ENCODE data around the gene COBL.

COBL gene

DNA sequence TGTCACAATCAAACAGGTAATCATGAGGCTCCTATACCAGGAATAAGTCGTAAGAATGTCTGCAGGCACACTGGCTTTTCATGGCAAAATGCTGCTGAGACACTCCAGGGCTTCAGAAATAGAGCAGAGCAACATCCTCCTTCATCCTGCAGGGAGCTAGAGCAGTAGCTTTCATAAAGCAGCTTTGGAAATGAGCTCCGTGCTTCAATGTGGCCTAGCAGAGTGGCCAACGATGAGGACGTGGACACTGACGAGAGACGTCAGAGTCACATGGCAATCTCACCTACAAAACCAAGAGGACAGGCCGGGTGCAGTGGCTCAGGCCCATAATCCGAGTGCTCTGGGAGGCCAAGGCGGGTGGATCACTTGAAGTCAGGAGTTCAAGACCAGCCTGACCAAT, 9.8 kb downstream of the COBL start:
- DNase-seq = no peak

GRCh38 chr7:51304729-51305128, 11.9 kb downstream of the COBL start:
- no peak for DNase-seq

- no peak for DNase-seq
Measured at GRCh38 chr7:51303142-51303525, 13.5 kb downstream of the COBL start.

GRCh38 chr7:51301806-51302205, 14.8 kb downstream of the COBL start:
- no peak for DNase-seq

DNA sequence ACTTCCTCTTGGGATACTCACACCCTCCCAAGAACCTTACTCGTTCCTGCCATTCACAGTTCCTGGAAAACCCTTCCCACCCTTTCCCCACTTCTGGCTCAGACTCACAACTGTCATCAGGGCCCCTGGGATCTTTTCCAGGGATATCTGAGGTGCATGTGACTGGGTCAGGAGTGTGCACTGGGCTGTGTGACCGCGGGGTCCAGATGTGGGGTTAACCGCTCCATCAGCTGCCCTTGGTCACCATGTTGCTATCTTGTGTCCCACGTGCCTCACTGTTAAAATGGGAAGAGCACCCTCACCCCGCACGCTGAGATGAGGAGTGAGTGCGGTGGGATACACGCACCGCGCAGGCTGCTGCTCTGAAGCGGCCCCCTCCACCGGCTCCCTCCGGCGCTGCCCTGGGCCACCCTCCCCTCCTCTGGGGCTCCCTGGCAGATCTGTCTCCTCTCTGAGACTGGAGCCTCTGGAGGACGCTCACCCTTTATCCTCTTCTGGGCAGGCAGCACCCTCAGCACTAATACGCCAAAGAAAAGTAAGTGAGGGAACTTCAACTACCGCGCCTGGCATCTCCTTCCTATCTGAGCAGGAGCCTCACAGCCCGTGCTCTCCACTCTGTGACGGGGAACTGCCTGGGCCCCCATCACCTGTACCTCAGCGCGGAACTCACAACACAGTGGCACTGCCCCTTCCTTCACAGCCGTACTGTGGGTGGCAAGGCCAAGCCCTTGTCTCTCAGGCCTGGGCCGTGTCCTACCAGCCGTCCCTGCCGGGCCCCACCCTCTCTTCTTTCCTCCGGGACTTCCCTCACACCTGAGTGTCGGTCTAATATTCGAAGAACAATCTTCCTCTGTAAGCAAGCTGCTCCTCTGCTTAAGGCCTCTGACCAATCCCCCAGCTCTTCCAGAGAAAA, 15.6 kb downstream of the COBL start:
- DNase-seq = no peak

DNA sequence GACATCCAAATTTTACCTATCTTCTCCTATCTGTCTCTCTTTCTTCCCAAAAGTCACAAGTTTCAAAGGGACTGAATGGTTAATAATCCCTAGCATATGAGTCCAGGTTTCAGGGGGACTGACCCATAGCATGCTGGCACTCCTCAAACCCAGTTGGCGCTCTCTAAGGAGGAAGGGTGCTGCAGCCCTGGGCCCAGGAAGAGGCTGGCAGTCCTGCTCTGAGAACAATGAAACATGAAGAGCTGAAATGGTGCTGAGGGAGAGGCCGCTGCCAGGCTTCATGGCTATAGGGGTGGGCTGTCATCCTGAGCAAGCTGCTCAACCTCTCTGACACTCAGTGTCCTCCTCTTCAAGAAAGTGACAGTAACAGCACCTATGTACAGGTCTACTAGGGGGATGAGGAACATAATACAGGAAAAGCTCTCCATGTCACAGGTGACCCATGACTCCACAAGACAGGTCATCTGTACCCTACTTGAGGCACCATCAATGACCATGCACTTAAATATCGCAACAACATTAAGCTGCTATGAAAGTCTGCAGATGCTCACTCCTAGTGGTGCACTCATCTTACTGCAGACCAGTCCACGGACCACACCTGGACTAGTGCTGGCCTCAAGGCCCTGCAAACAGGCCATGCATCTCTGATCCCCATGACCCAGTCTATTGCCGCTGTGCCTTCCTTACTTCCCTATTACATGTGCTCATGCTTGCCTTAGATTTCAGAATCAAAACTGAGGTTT, 17.0 kb downstream of the COBL start:
- DNase-seq = no peak

- no peak for DNase-seq
Measured at GRCh38 chr7:51298912-51299311, 17.7 kb downstream of the COBL start.

GRCh38 chr7:51297986-51298385, 18.6 kb downstream of the COBL start:
- DNase-seq = no peak

DNA sequence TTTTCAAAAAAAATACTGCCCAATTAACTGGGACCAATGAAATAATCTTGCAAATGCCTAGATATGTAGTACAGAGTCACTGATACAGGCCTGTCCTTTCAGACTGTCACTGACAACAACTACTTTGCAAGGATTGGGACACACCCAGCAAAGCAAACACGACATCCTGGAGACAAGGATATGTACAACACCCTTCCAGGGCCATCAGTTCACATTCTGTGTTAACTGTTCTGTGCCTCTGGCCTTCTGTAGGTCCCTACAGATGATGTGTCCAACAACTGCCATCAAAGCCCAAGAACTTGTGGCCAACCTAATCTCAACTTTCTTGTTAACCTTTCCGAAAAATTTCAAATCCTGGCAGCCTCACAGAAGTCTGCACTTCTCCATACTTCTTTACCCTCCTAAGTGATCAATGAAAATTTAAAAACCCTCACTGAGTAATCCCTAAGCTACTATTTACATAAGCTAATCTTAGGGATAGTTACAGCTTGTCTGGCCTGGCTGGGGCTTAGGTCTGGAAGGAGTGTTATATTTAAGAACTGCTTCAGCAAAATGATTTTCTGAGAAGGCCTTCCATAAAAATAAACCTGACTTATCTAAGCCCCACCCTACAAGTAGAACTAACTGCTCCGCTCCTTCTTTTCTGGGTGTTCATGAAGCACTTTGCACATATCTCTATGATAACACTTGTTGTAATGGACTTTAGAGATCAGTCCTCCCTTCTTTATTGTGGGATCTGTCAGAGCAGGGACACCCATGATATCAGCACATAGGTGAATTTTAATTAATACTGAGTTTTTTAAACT, 21.0 kb downstream of the COBL start:
- DNase-seq = no peak

DNA sequence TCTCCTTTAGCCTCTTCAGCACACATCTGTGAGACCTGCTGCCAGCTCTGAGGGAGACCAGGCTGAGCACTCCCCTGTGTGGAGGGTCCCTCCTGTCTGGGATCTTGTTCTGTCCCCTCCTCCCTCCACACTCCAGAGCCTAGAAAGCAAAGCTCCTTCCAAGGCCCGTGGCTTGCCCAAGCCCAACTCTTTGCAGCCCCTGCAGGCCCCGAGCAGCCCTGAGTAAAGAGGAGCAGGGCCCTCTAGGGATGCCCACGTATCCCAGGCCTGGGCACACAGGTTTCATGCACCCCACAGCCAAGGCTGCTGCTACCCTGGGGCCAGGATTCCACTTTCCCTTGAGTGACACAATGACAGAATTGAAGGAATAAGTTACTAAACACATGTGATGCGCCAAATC, 24.0 kb downstream of the COBL start:
- no peak for DNase-seq

GRCh38 chr7:51290702-51291540, 25.7 kb downstream of the COBL start:
- no peak for DNase-seq

- DNase-seq = no peak
Measured at GRCh38 chr7:51290304-51290637, 26.3 kb downstream of the COBL start.

DNA sequence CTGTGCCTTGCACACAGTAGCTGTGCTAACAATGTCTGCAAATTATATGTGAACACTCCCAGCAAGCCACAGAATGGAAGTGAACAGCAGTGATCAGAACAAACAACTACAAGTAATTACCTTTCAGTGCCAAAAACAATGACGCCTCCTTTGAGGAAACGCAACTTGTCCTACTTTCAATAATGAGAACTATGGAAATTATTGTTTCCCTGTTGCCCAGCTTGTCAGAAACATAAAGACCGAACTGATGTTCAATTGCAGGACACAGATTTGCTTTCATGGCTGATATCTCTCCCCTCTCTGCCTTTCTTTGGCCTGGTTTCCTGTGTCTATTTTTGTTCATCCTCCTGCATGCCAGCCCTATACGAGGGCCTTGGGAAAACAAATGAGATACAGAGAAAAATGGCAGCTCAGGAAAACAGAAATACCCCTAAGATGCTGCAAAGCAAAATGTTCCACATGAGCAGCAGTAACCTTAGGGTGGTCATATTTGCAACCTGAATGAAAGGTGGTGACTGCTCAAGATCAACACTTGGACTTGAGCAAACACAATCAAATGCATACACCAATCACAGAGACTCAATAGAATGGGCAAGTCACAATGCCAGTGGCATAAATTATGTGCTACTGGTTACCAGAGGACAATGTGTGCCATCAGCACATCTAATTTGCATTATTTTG, 26.8 kb downstream of the COBL start:
- peak in 1 of 2 donors; percentile 83 for DNase-seq

GRCh38 chr7:51288896-51289622, 27.6 kb downstream of the COBL start:
- peak in 1 of 2 donors; percentile 78 for DNase-seq

DNA sequence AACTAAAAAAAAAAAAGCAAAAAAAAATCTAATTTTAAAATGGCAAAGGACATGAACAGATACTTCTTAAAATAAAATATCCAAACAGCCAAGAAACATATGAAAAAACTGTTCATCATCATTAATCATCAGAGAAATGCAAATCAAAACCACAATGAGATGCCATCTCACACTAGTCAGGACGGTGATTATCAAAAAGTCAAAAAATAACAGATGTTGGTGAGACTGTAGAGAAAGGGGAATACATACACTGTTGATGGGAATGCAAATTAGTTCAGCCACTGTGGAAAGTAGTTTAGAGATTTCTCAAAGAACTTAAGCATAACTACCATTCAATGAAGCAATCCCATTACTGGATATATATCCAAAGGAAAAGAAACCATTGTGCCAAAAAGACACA, 30.2 kb downstream of the COBL start:
- no peak for DNase-seq

DNA sequence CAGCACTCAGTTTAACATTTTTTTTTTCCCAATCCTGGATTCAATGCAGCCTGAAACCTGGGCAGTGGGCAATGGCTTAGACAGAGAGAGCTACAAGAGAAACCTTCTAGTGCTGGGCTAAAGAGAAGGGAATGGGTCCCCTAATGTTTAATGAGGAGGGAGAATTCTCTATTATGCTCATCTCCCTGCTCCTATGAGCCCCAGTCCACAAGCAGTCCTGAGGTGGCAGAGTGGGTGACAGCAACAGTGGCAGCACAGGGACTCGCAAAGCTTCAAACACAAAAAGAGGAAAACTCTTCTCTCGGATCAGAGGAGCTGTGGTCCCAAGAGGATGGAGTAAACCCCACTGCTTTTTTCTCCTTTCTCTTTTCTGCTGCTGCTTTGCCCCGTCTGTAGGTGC, 36.5 kb downstream of the COBL start:
- DNase-seq = no peak

GRCh38 chr7:51279391-51280023, 37.1 kb downstream of the COBL start:
- no peak for DNase-seq

DNA sequence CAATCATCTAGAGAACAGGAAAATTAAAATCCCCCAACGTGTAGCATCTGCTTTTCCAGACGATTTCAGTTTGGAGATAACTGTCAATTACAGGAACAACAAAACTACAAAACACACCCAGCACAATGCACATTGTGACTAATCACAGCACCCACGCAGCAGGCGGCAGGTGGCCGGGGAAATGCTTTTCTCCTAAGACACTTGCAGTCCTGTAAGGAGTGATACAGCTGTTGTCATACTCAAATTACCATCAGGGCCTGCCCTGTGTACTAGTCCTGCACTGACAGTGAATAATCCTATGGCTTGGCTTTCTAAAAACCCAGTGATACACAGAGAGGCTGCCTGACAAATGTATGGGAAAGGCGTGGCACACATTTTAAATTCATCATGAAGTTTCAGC, 37.8 kb downstream of the COBL start:
- no peak for DNase-seq

GRCh38 chr7:51276967-51277366, 39.6 kb downstream of the COBL start:
- no peak for DNase-seq

GRCh38 chr7:51276091-51276605, 40.5 kb downstream of the COBL start:
- no peak for DNase-seq

Measured in hippocampal formation (tissue), 2 donors.